Lower leg skin (tissue), 4 donors: ENCODE measurements around the gene NBL1. TPM values are rescaled to one million over a fixed set of nuclear protein-coding genes. Genes with fewer than 3 reads are reported as not detected.

Experiments
- DNase-seq, 2 donors: peaks; one replicate each; pipeline ENCODE4 v3.0.0-alpha.2; 2019; ENCODE audit warnings: low spot score in 2 of 2
- H3K4me3 ChIP-seq: fragments of 200-600 bp; sonication (generic); 2 replicates; pipeline ENCODE4 v1.5.1; 2017; ENCODE audit warnings: mild to moderate bottlenecking, low read depth; ENCODE audit not compliant: poor library complexity, severe bottlenecking
- POLR2A ChIP-seq, 2 donors: fragments of 450-650 bp; IDR thresholded peaks; one replicate each; pipeline ENCODE4 v1.6.1; 2016 to 2017; ENCODE audit warnings: antibody characterized with exemption in 2 of 2, mild to moderate bottlenecking in 1 of 2, moderate library complexity in 1 of 2
- WGBS, 2 donors: methylation state at CpG; one replicate each; pipeline ENCODE4 v1.1.5; 2018; 5-methylcytosine and 5-hydroxymethylcytosine counted together
- intact Hi-C: fragments of 100-400 bp; cut with DNase I; formaldehyde crosslinking; loops from one replicate; pipeline ENCODE4 v1.15.0; 2023; ENCODE audit warnings: low total_unique reads
- total RNA-seq, 4 donors: library from RNA; depleted of rRNA; stranded (reverse); fragments of >200 nt; gene quantifications; one replicate each; pipeline ENCODE4 v1.1.0, GENCODE V29; 2016
- TF ChIP-seq, protein P1 (sequence below), 3 donors: fragments of 450-650 bp; IDR thresholded peaks; one replicate each; pipeline ENCODE4 v1.5.1; 2016; ENCODE audit warnings: antibody characterized with exemption in 3 of 3, mild to moderate bottlenecking in 3 of 3, moderate library complexity in 2 of 3

NBL1 gene
- total RNA-seq, 4 donors from 2014 or later: 147 to 230 (median 210) TPM

DNA sequence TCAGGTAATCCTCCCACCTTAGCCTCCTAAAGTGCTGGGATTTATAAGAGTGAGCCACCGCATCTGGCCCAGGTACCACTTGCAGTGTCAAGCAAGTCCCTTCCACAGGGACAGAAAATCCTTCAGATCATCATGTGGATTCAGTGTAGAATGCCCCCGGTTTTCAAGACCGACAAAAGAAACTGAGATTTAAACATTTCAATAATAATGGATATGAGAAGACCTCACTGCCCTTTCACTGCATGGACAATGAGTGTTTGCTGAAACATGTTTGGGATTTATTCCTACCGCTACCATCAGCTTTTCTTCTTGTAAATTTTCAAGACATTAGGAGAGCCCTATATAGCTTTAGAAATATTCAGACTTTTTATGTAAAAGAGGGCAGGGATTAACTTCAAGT lies 62.0 kb downstream of the NBL1 start:
- no peak for DNase-seq
- intact Hi-C loops: no loop called here
- H3K4me3 ChIP-seq: no peak overlapping the region
- TF ChIP-seq, protein P1, sequence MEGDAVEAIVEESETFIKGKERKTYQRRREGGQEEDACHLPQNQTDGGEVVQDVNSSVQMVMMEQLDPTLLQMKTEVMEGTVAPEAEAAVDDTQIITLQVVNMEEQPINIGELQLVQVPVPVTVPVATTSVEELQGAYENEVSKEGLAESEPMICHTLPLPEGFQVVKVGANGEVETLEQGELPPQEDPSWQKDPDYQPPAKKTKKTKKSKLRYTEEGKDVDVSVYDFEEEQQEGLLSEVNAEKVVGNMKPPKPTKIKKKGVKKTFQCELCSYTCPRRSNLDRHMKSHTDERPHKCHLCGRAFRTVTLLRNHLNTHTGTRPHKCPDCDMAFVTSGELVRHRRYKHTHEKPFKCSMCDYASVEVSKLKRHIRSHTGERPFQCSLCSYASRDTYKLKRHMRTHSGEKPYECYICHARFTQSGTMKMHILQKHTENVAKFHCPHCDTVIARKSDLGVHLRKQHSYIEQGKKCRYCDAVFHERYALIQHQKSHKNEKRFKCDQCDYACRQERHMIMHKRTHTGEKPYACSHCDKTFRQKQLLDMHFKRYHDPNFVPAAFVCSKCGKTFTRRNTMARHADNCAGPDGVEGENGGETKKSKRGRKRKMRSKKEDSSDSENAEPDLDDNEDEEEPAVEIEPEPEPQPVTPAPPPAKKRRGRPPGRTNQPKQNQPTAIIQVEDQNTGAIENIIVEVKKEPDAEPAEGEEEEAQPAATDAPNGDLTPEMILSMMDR (IDR thresholded peaks at IDR 0.05): no peak
- TF ChIP-seq POLR2A (IDR thresholded peaks at IDR 0.05): no peak
- 91 to 96% methylated on average over 4 of the region's 4 CpGs for WGBS, 2 donors

Other genes starting within 250 kb of the NBL1 start
- 100 to 1,000 TPM in 2 of 4 donors, 10 to 100 TPM in 2; 84.7 to 124 (median 103) TPM for gene CAPZB, start 158.8 kb upstream of the NBL1 start, total RNA-seq
- under 1 TPM in 1 of 4 donors, not detected in 3; 0.16 TPM for gene HTR6, start 20.6 kb downstream of the NBL1 start, total RNA-seq
- 10 to 100 TPM; 10.6 to 26.7 (median 18.7) TPM for gene TMCO4, start 155.6 kb downstream of the NBL1 start, total RNA-seq
- gene RNF186, start 171.0 kb downstream of the NBL1 start, total RNA-seq: under 1 TPM in 1 of 4 donors, not detected in 3; 0.19 TPM
- 1 to 10 TPM; 4.7 to 5.9 (median 5.2) TPM for gene OTUD3, start 238.1 kb downstream of the NBL1 start, total RNA-seq